Effector CD8-positive, alpha-beta T cell (primary cell): ENCODE results near the gene ABHD12B.

ENCODE experiments used
- DNase-seq: peaks from one replicate; lab custom pipeline; 2025; lab: John Stamatoyannopoulos, UW

The ABHD12B gene

GRCh38 chr14:50839048-50839447 is 32.8 kb upstream of the ABHD12B start:
- no peak for DNase-seq

GRCh38 chr14:50839691-50840090 is 32.2 kb upstream of the ABHD12B start:
- DNase-seq: no peak

- no peak for DNase-seq
Measured at GRCh38 chr14:50844391-50844790, 27.5 kb upstream of the ABHD12B start.

GRCh38 chr14:50845166-50845565 is 26.7 kb upstream of the ABHD12B start:
- DNase-seq: no peak

GRCh38 chr14:50846226-50846880 is 25.5 kb upstream of the ABHD12B start:
- no peak for DNase-seq

GRCh38 chr14:50853891-50854290 is 18.0 kb upstream of the ABHD12B start:
- DNase-seq: no peak

- no peak for DNase-seq
Measured at GRCh38 chr14:50854521-50854920, 17.3 kb upstream of the ABHD12B start.

GRCh38 chr14:50855558-50855957 is 16.3 kb upstream of the ABHD12B start:
- DNase-seq: no peak

- DNase-seq: no peak
Measured at GRCh38 chr14:50856660-50857059, 15.2 kb upstream of the ABHD12B start.

GRCh38 chr14:50859296-50859624 is 12.6 kb upstream of the ABHD12B start:
- no peak for DNase-seq

GRCh38 chr14:50860478-50861086 is 11.3 kb upstream of the ABHD12B start:
- DNase-seq: peak; percentile 88

GRCh38 chr14:50862036-50862570 is 9.8 kb upstream of the ABHD12B start:
- no peak for DNase-seq

- no peak for DNase-seq
Measured at GRCh38 chr14:50864237-50864636, 7.6 kb upstream of the ABHD12B start.

GRCh38 chr14:50864946-50865345 is 6.9 kb upstream of the ABHD12B start:
- DNase-seq: no peak

GRCh38 chr14:50865391-50866076 is 6.3 kb upstream of the ABHD12B start:
- no peak for DNase-seq

- DNase-seq: no peak
Measured at GRCh38 chr14:50871228-50871627, 625 bp upstream of the ABHD12B start.

GRCh38 chr14:50874757-50875156 is 2.9 kb downstream of the ABHD12B start:
- no peak for DNase-seq

GRCh38 chr14:50875359-50876070 is 3.7 kb downstream of the ABHD12B start:
- peak; percentile 44 for DNase-seq

- no peak for DNase-seq
Measured at GRCh38 chr14:50882932-50883826, 11.3 kb downstream of the ABHD12B start.

- DNase-seq: no peak
Measured at GRCh38 chr14:50883827-50884197, 12.0 kb downstream of the ABHD12B start.

GRCh38 chr14:50887476-50887875 is 15.6 kb downstream of the ABHD12B start:
- DNase-seq: no peak

GRCh38 chr14:50892255-50892654 is 20.4 kb downstream of the ABHD12B start:
- DNase-seq: no peak
